GM18951 (cell line): ENCODE results near the gene PLEKHN1.

Experiments
- POLR2A ChIP-seq: IDR thresholded peaks from 4 replicates; pipeline ENCODE4 v1.6.1; 2011; ENCODE audit warnings: mild to moderate bottlenecking; ENCODE audit not compliant: insufficient read length, insufficient read depth; ENCODE audit errors: extremely low read depth
- in situ Hi-C: fragments of 300-500 bp; cut with MboI; formaldehyde crosslinking; loops from one replicate; pipeline ENCODE4 v1.12.0; 2022; ENCODE audit warnings: low sequenced_read_pairs, mixed read lengths, inconsistent platforms; ENCODE audit not compliant: unreplicated experiment

PLEKHN1 gene

DNA sequence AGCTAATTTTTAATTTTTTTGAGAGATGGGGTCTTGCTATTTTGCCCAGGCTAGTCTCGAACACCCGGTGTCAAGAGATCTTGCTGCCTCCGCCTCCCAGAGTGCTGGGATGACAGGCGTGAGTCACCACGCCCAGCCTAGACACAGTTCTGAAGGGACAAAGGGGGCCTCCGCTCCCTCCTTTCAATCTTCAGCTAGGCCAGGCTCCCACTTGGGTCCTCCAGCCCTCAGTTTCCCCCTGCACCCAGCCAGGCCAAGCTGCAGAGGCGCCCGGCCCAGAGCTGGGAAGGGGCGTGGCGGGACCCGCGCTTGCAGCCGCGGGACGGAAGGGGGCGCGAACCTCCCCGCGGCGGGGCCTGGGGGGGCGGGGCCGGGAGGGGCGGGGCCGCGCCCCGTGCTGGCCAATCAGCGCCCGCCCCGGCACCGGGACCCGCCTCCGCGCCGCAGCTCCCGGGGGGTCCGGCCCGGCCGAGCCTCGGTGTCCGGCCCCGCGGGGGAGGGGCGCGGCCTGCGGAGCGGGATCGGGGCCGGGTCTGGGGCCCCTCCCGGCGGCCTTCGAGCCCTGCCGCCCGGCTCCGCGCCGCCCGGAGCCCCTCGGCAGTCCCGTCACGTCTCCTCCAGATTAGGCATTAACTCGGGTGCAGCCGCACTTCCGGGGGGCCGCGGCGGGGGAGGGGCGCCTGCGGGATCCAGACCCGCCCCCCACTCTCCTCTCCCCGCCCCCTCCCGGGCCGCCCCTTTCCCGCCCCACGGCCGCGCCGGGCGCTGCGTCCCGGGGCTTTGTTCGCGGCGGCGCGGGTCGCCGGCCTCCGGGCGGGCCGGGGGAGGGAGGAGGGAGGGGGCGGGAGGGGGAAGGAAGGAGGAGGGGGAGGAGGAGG, 53.1 kb downstream of the PLEKHN1 start:
- in situ Hi-C loops = no loop called here
- TF ChIP-seq POLR2A = peak; percentile 40

DNA sequence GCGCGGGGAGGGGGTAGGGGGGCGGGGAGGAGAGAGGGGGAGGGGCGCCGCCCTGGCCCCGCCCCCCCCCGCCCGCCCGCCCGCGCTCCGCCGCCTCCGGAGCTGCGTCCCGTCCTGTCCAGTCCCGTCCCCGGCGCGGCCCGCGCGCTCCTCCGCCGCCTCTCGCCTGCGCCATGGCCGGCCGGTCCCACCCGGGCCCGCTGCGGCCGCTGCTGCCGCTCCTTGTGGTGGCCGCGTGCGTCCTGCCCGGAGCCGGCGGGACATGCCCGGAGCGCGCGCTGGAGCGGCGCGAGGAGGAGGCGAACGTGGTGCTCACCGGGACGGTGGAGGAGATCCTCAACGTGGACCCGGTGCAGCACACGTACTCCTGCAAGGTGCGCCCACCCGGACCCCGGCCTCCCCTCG, 53.7 kb downstream of the PLEKHN1 start, which contains the start of gene AGRN:
TSS of gene AGRN (plus strand) at position 121 of the 405 bp plus-strand sequence. CDS start at position 174, 53 bp downstream.
- peak; percentile 61 for TF ChIP-seq POLR2A
- in situ Hi-C loops = no loop called here

DNA sequence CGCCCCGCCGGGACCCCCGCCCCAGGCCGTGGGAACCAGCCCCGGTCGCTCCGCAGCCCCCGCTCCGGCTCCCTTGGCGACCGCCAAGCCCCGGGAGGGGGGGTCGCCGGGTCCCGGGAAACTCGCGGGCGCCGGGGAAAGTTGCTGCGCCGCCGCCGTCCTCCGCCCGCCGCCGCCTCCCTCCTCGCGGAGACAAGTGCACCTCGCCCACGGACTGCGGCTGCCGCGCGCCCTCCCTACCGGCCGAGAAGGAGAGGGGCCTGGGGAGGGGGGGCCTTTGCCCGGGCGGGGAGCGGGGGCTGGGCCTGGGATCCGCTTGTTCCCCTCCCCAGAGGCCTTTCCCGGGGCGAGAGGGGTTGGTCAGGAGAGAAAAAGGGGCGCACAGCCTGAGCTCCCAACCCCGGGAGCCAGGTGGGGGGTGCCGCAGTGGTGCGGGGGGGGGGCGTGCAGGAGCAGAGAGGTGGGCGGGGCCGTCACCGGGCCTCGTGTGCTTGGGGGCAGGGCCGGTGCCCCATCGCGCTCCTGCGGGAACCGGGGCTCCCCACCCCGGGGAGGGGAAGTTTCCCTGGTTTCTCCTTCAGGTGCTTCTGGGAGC, 54.2 kb downstream of the PLEKHN1 start:
- in situ Hi-C loops = no loop called here

DNA sequence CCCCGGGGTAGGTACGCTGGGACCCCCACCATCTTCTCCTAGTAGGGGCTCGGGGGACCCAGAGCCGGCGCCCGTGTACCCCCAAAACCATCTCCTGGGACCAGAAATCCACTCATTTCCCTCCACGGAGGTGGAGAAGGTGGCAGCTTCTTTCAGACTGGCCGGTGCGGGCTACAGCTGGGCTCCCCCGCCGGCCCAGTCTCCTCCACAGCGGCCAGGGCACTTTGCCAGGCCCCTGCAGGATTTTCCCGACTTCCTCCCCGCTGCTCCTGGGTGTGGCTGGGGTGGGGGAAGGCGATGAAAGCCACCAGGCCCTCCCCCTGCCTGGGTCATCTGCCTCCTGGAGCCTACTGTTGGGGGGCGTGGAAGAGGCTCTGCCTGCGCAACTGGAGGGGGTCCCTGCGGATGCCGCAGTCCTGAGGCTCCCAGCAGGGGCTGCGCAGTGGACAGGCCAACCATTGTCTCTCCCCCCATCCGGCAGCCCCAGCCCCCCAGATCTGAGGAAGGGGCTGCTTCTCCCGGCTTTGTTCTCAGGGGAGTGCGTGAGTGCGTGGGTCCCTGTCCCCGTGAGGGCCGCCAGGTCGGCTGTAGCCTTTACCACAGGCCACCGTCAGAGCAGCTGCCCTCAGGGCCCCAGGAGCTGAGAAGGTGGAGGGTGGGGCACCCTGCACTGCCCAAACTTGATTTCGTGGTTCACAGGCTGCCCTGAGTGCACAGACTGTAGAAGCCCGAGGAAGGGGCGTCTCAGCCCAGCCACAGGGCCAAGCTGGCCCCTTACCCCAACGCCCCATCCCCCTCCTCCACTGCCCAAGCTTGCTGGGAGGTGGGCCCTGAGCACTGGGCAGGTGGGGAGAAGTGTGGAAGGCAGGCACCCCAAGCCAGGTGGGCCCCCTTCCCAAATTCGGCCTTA, 55.0 kb downstream of the PLEKHN1 start:
- TF ChIP-seq POLR2A = no peak
- in situ Hi-C loops = no loop called here

More for the DNA sequence above, 54.2 kb downstream of the PLEKHN1 start:
- no peak for TF ChIP-seq POLR2A

DNA sequence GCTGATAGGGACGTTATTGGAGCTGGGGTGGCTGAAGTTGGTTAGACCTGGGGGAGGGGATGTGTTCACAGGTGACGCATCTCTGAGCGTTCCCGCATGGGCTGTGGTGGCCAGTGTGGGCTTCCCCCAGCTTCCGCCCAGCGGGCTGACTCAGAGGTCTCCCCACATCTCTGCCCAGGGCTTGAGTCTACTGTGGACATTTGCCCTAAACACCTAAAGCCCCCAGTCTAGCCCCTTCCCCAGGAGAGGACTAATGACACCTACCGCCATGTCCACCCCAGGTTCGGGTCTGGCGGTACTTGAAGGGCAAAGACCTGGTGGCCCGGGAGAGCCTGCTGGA, 55.6 kb downstream of the PLEKHN1 start:
- in situ Hi-C loops = no loop called here
- TF ChIP-seq POLR2A = no peak

DNA sequence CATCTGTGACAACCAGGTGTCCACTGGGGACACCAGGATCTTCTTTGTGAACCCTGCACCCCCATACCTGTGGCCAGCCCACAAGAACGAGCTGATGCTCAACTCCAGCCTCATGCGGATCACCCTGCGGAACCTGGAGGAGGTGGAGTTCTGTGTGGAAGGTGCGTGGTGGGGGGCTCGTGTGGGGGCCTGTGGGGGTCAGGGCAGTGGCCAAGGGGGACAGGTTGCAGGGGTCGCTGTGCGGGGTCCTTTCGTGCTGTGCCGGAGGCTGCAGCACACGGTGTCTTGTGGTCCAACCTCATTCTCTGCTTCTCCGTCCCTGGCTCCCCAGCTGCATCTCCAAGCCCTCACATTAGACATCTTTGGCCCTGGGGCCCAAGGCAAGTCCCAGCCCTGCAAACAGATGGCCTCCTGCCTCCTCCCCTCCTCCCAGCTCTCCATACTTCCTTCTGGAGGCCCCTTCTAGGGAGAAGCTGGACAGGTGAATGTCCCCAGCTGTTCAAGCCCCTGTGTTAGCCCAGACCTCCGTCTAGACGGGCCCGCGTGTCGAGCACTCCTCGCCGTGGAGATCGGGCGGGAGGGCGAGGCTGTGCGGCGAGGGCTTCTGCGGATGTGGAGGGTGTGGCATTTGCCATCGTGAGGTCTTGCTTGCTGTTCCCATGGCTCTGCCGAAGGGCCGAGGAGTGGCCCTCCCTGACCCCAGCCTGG, 56.2 kb downstream of the PLEKHN1 start:
- in situ Hi-C loops = no loop called here
- TF ChIP-seq POLR2A = no peak

DNA sequence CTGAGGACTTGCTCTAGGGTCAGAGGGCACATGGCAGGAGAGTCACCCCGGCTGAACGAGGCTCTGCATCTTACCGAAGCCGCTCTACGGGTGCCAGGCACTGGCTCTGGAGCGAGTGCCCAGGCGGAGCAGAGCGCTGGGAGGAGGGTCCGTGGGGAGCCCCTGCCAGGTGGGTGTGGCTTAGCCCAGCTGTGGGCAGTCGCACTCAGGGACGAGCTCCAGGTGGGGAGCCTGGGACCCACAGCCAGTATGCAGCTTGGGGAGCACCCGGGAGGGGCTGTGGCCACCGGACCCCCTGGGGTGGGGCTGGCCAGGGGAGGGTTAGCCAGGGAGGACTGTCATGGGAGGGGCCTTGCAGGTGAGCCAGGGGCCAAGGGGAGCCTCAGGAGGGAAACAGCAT, 57.4 kb downstream of the PLEKHN1 start:
- in situ Hi-C loops = no loop called here
- TF ChIP-seq POLR2A = no peak

DNA sequence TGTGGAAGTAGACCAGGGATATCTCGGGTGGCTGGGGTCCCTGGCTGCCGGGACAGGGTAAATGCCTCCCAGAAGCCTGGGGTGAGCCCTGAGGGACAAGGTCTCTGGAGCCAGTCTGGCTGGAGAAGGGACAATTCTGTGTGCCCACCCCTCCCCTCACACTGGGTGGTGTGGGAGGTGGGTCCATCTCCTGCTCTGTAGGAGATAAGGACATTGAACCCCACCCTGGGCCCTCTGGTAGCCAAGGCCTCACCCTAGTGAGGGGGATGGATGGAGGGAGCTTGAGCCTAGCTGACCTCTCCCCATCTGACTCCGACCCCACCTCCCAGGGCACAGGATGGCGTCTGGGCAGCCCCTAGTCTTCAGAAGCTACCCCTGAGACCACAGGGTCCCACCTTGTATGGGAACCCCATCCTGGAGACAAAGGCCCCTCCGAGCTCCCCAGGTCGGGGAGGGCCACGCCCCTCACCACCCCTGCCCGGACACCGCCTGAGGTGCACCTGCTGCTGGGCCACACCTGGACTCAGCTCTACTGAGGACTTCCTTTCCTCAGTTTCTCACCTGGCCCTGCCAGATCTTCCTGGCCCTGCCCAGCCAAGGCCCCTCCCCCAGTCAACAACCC, 58.0 kb downstream of the PLEKHN1 start:
- TF ChIP-seq POLR2A = no peak
- in situ Hi-C loops = no loop called here

DNA sequence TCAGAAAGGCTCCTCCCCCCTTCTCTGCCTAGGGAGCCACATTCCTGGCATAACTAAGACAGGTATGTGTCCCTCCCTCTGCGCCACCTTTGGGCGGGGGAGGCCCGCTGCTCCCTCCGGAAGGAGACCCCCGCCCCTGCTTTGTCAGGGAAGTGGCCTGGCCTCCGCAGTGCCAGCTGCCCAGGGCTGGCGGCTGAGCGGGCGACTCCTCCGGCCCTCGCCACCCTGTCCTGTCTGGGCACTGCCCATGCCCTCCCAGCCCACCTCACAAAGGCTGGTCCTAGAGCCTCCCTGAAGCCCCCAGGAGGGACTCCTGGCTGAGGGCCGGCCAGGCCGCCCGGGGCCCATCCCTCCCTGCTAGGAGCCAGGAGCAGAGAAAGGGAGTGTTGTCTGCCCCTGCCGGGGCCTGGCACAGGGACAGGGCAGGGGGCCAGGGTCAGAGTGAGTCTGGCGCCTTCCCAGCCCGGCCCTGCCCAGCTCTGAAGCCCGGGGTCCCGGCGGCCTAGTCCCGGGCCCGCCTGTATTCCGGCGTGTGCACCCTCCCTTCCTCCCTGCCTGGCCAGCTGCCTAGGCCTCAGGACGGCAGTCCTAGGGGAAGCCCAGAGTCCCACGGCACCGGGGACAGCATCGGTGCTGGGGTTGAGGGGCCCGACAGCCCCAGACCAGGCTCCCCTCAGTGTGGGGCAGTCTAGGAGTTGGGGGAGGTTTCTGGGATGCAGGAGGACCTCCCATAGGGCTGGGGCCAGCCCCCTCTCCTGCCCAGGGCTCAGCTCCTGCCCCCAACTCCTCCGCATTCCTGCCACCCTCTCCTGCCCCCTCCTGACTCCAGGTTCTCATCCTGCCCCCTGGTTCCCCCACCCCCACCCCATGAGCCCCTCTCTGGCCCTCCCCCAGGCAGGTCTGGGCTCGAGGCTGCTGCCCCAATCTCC, 58.8 kb downstream of the PLEKHN1 start:
- in situ Hi-C loops = no loop called here
- TF ChIP-seq POLR2A = no peak
